Measurements from ENCODE around the gene PSMD3. TPM values are rescaled to one million over a fixed set of nuclear protein-coding genes. Genes with fewer than 3 reads are reported as not detected.
A peak's percentile ranks its signal among the peaks of the same experiment; 100 is the strongest.
"Not testable (repeated sequence)": the region's sequence is repeated elsewhere in the genome, so short reads cannot be mapped to it uniquely, and the experiment has no call there.

PSMD3 gene
- total RNA-seq, 2 experiments from 2014 or later, result 90.3 to 92.2 TPM

GRCh38 chr17:39948489-39948828 is 32.1 kb upstream of the PSMD3 start:
- DNase-seq; H3K27ac Mint-ChIP-seq; H3K9me3 Mint-ChIP-seq; CTCF ChIA-PET; H3K4me3 Mint-ChIP-seq; H3K36me3 Mint-ChIP-seq (ENCODE audit: low read depth): not testable (repeated sequence)
- Mint-ChIP-seq H3K4me1 (peaks cover 11% of the 10 kb centered on the region), H3K27me3 (peaks cover 11% of the 10 kb centered on the region)
- POLR2A ChIA-PET, result interaction anchor here (1.1 to 1.6 kb wide), 2 partner anchors 20 to 26 kb away, joined by 3 read pairs; no protein-coding TSS in a partner anchor

DNA sequence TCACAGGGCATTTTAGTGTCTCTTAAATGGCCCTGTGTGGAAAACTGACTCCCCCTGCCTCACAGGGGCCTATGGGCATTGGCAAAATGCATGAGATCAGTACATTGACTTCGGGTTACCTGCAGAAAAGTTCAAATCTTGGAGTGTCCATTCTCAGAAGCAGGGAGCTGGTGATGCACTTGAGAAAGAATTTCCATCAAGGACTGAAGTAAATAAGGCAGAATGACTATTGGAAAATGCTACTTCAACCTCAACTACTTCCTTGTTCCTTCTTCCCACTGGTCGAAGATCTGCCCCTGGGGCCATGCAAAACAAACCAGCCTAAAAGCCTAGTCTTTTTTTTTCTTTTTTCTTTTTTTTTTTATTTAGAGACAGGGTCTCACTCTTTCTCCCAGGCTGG is 31.6 kb upstream of the PSMD3 start:
- ChIA-PET POLR2A (no interaction called here), CTCF (no interaction called here)
- no peak for DNase-seq
- H3K36me3 Mint-ChIP-seq (ENCODE audit: low read depth), result no peaks in the 10 kb centered on the region
- H3K27me3 Mint-ChIP-seq, result peaks cover 11% of the 10 kb centered on the region
- H3K27ac Mint-ChIP-seq, result no peak overlapping the region
- no peaks in the 10 kb centered on the region for H3K9me3 Mint-ChIP-seq
- peaks cover 14% of the 10 kb centered on the region for H3K4me1 Mint-ChIP-seq
- H3K4me3 Mint-ChIP-seq, result no peak overlapping the region

- H3K4me3 Mint-ChIP-seq, result no peak overlapping the region
- H3K36me3 Mint-ChIP-seq (ENCODE audit: low read depth), result no peaks in the 10 kb centered on the region
- DNase-seq, result no peak
- H3K27ac Mint-ChIP-seq, result no peak overlapping the region
- ChIA-PET POLR2A (interaction anchor here (0.6 to 1.0 kb wide), 2 partner anchors 24 to 245 kb away, joined by 3 read pairs; no protein-coding TSS in a partner anchor), CTCF (no interaction called here)
- H3K9me3 Mint-ChIP-seq, result no peaks in the 10 kb centered on the region
- peaks cover 14% of the 10 kb centered on the region for H3K4me1 Mint-ChIP-seq
- H3K27me3 Mint-ChIP-seq, result peaks cover 11% of the 10 kb centered on the region
Measured at GRCh38 chr17:39950871-39951348, 29.7 kb upstream of the PSMD3 start.

DNA sequence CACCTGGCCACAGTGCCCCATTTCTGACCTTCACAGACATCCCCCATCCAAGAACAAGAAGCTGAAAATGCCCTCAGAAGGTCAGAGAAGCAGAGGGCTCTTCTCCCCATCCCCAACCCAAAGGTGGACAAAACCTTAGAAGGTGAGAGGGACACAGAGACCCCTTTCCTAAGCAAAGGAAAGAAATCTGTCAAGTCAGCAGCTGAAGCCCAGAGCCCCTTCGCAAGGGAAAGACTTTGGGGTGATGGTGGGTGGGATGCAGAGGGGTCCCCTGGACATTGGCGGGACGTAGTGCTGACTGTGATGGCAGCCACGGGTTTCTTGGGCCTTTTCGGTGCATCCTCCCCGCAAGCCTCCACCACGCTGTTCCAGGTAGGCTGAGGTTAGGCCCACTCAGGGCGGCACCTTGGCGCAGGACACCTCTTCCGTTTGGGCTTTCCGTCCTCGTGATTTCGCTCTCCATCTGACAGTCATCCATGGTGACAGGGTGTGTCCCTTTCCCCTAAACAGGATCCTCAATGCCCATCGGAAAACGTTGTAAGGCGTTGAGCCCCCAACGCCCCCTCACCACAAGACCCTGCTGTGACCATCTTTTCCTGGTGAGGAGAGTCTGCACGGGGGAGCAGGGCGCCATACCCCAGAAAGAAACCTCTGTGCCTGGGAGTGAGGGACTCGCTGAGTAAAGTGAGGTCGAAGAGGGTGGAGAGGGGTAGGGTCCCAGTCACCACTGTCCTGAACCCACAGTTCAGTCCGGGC is 28.5 kb upstream of the PSMD3 start:
- Mint-ChIP-seq H3K4me1 (peaks cover 14% of the 10 kb centered on the region), H3K4me3 (peak overlapping the region; percentile 50), H3K9me3 (no peaks in the 10 kb centered on the region), H3K36me3 (ENCODE audit: low read depth) (no peaks in the 10 kb centered on the region), H3K27ac (no peak overlapping the region), H3K27me3 (peaks cover 11% of the 10 kb centered on the region)
- CTCF ChIA-PET, result interaction anchor here (1.1 kb wide), 1 partner anchor 330 kb away, joined by 3 read pairs; no protein-coding TSS in a partner anchor
- POLR2A ChIA-PET, result interaction anchor here (1.3 kb wide), 1 partner anchor 11 kb away, joined by 3 read pairs; no protein-coding TSS in a partner anchor
- no peak for DNase-seq

- peak; percentile 98 for DNase-seq
- ChIA-PET POLR2A (interaction anchor here (1.0 to 2.0 kb wide), 4 partner anchors 12 to 28 kb away, joined by 3 to 12 read pairs (median 3); partner anchors contain the start of gene PSMD3), CTCF (interaction anchor here (1.1 to 1.7 kb wide), 3 partner anchors 27 to 331 kb away, joined by 3 to 12 read pairs (median 4); partner anchors contain the start of gene PSMD3)
- Mint-ChIP-seq H3K4me1 (peaks cover 14% of the 10 kb centered on the region), H3K36me3 (ENCODE audit: low read depth) (no peaks in the 10 kb centered on the region), H3K27me3 (peaks cover 11% of the 10 kb centered on the region), H3K4me3 (peak overlapping the region; percentile 76), H3K27ac (peak overlapping the region; percentile 44), H3K9me3 (no peaks in the 10 kb centered on the region)
Measured at GRCh38 chr17:39952680-39953470, 27.7 kb upstream of the PSMD3 start.

DNA sequence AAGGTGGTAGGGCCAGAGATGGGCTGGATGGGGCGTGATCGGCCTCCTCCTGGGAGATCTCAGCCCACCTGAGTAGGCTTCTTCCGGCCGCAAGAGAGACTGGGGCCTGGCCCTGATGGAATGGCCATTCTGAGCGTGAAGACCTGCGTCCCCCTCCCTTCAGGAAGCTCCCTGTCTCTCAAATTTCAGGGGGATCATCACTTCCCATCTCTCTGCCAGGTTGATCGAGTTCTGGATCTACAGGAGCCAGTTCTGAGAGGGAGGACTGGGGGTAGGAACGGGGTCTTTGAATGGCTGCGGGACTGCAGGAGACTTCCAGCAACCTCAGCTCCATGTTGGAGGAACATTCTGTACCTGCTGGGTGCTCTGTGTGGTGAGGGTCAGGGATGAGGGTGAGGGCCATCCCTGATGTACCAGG is 27.1 kb upstream of the PSMD3 start:
- ChIA-PET CTCF (interaction anchor here (1.1 to 1.7 kb wide), 3 partner anchors 27 to 332 kb away, joined by 3 to 12 read pairs (median 4); partner anchors contain the start of gene PSMD3), POLR2A (interaction anchor here (1.0 to 2.0 kb wide), 3 partner anchors 21 to 28 kb away, joined by 3 to 12 read pairs (median 3); partner anchors contain the start of gene PSMD3)
- peak overlapping the region; percentile 76 for H3K4me3 Mint-ChIP-seq
- no peaks in the 10 kb centered on the region for H3K36me3 Mint-ChIP-seq (ENCODE audit: low read depth)
- H3K27me3 Mint-ChIP-seq, result peaks cover 11% of the 10 kb centered on the region
- DNase-seq, result no peak
- peaks cover 13% of the 10 kb centered on the region for H3K4me1 Mint-ChIP-seq
- H3K27ac Mint-ChIP-seq, result no peak overlapping the region
- H3K9me3 Mint-ChIP-seq, result no peaks in the 10 kb centered on the region

DNA sequence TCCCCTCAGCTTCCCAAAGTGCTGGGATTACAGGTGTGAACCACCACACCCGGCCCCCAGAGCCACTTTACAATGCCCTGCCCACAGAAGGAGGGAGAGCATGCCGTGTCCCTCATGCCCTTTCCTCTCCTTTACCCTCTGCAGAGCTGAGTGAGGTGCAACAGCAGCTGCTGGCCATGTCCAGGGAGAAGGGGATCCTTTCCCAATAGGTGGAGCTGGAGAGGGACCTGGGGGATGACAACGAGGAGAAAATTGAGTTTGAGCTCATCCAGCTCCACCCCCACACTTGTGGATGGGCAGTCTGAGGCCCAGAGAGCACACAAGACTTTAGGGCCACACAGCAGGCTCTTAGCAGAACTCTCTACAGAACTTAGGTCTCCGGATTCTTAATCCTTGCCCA is 25.7 kb upstream of the PSMD3 start:
- POLR2A ChIA-PET, result interaction anchor here (0.6 to 2.0 kb wide), 5 partner anchors 10 to 32 kb away, joined by 3 to 12 read pairs (median 5); partner anchors contain the start of gene PSMD3
- CTCF ChIA-PET, result interaction anchor here (1.0 to 1.7 kb wide), 5 partner anchors 11 to 334 kb away, joined by 3 to 6 read pairs (median 4); partner anchors contain the start of gene PSMD3
- H3K27ac Mint-ChIP-seq, result no peak overlapping the region
- peaks cover 11% of the 10 kb centered on the region for H3K27me3 Mint-ChIP-seq
- no peaks in the 10 kb centered on the region for H3K9me3 Mint-ChIP-seq
- H3K4me1 Mint-ChIP-seq, result peaks cover 18% of the 10 kb centered on the region
- DNase-seq, result no peak
- no peaks in the 10 kb centered on the region for H3K36me3 Mint-ChIP-seq (ENCODE audit: low read depth)
- H3K4me3 Mint-ChIP-seq, result no peak overlapping the region

GRCh38 chr17:39955726-39956225 is 24.8 kb upstream of the PSMD3 start:
- Mint-ChIP-seq H3K27ac (no peak overlapping the region), H3K4me3 (no peak overlapping the region), H3K9me3 (no peaks in the 10 kb centered on the region), H3K4me1 (peaks cover 20% of the 10 kb centered on the region), H3K36me3 (ENCODE audit: low read depth) (no peaks in the 10 kb centered on the region), H3K27me3 (peaks cover 11% of the 10 kb centered on the region)
- ChIA-PET CTCF (interaction anchor here (1.0 to 8.5 kb wide), 4 partner anchors 24 to 83 kb away, joined by 4 to 72 read pairs (median 5); partner anchors contain the start of gene PSMD3), POLR2A (interaction anchor here (0.6 to 0.8 kb wide), 2 partner anchors 25 to 29 kb away, joined by 3 to 6 read pairs; partner anchors contain the start of gene PSMD3)
- no peak for DNase-seq

- peaks cover 25% of the 10 kb centered on the region for H3K4me1 Mint-ChIP-seq
- H3K9me3 Mint-ChIP-seq, result no peaks in the 10 kb centered on the region
- H3K27me3 Mint-ChIP-seq, result peaks cover 7% of the 10 kb centered on the region
- no peak overlapping the region for H3K27ac Mint-ChIP-seq
- ChIA-PET CTCF (interaction anchor here (8.5 kb wide), 1 partner anchor 20 kb away, joined by 72 read pairs; the partner anchor contains the start of gene PSMD3), POLR2A (interaction anchor here (1.2 kb wide), 1 partner anchor 20 kb away, joined by 4 read pairs; the partner anchor contains the start of gene PSMD3)
- no peaks in the 10 kb centered on the region for H3K36me3 Mint-ChIP-seq (ENCODE audit: low read depth)
- no peak for DNase-seq
- H3K4me3 Mint-ChIP-seq, result no peak overlapping the region
Measured at GRCh38 chr17:39960524-39961041, 20.0 kb upstream of the PSMD3 start.

DNA sequence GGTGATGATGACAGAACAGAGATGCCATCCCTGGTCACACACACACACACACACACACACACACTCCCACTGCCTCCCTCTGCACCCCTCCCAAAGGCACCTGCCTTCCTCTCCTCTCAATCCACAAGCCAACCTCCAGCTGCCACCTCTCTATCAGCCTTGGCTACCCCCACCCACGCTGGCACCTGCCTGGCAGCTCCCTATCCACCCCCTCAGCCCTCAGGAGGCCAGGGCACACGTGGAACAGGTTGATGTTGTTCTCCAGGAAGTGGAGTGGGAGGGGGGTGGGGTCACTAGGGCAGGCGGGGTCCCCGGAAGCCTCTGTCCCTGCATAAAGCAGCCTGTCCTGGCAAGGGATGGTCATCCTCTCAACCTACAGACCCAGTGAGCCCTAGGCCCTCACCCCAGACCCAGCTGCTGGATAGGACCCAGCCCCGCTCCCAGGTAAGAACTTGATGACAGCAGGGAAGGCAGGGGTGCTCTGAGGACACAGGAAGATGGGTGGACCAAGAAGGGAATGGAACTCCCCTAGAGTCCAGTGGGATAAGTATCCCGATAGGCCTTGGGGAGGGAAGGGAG is 17.9 kb upstream of the PSMD3 start, which contains the start of gene GSDMA:
TSS of gene GSDMA (plus strand) at position 363 of the 579 bp plus-strand sequence. CDS start 2,684 bp downstream, outside the sequence.
- Mint-ChIP-seq H3K27ac (peak within 1 kb of the TSS; percentile 8), H3K36me3 (ENCODE audit: low read depth) (no peaks in the 10 kb centered on the region), H3K4me1 (peaks cover 33% of the 10 kb centered on the region), H3K27me3 (peaks cover 7% of the 10 kb centered on the region), H3K9me3 (no peaks in the 10 kb centered on the region), H3K4me3 (no peak within 1 kb of the TSS)
- ChIA-PET POLR2A (interaction anchor here (1.2 to 4.7 kb wide), 2 partner anchors 18 to 415 kb away, joined by 3 to 22 read pairs; partner anchors contain the start of gene PSMD3), CTCF (interaction anchor here (1.0 to 8.5 kb wide), 2 partner anchors 18 to 90 kb away, joined by 3 to 72 read pairs; partner anchors contain the start of gene PSMD3)
- no peak for DNase-seq

- POLR2A ChIA-PET, result interaction anchor here (0.6 to 4.7 kb wide), 2 partner anchors 17 to 51 kb away, joined by 4 to 22 read pairs; partner anchors contain the start of gene PSMD3
- Mint-ChIP-seq H3K4me1 (peaks cover 32% of the 10 kb centered on the region), H3K27me3 (peaks cover 10% of the 10 kb centered on the region), H3K36me3 (ENCODE audit: low read depth) (no peaks in the 10 kb centered on the region), H3K4me3 (no peak overlapping the region), H3K27ac (peak overlapping the region; percentile 8), H3K9me3 (no peaks in the 10 kb centered on the region)
- DNase-seq, result peak; percentile 25
- CTCF ChIA-PET, result interaction anchor here (0.6 to 8.5 kb wide), 2 partner anchors 17 to 38 kb away, joined by 3 to 72 read pairs; partner anchors contain the start of gene PSMD3
Measured at GRCh38 chr17:39963829-39964228, 16.8 kb upstream of the PSMD3 start.

Data from activated CD4-positive, alpha-beta memory T cell treated with anti-CD3 and anti-CD28 coated beads, Interleukin-2, amount 10 ng/mL, durations not matched to agents 7 days and 5 days (primary cell).